Activated CD4-positive, alpha-beta memory T cell treated with anti-CD3 and anti-CD28 coated beads for 36 hours (primary cell): ENCODE measurements around the gene FKBP11. TPM values are rescaled to one million over a fixed set of nuclear protein-coding genes. Genes with fewer than 3 reads are reported as not detected.

Source experiments
- CTCF ChIA-PET: fragments of 350-600 bp; sonication (Branson Sonifier 250); formaldehyde crosslinking; loops from one replicate; lab custom pipeline; 2021; ENCODE audit warnings: antibody characterized with exemption, inconsistent platforms; lab: Charles Lee
- POLR2A ChIA-PET: fragments of 350-600 bp; sonication (Branson Sonifier 250); formaldehyde crosslinking; loops from one replicate; lab custom pipeline; 2021; ENCODE audit warnings: antibody characterized with exemption; lab: Charles Lee
- DNase-seq: peaks from one replicate; pipeline ENCODE4 v3.0.0-alpha.2; 2020
- H3K27ac Mint-ChIP-seq: one replicate; pipeline ENCODE4 v1.8.0; 2021; ENCODE audit warnings: mixed read lengths
- H3K27me3 Mint-ChIP-seq: one replicate; pipeline ENCODE4 v1.8.0; 2021; ENCODE audit warnings: mixed read lengths
- H3K36me3 Mint-ChIP-seq: one replicate; pipeline ENCODE4 v1.8.0; 2021; ENCODE audit warnings: mixed read lengths
- H3K4me1 Mint-ChIP-seq: one replicate; pipeline ENCODE4 v1.8.0; 2021; ENCODE audit warnings: low read depth, mixed read lengths
- H3K4me3 Mint-ChIP-seq: one replicate; pipeline ENCODE4 v1.8.0; 2021; ENCODE audit warnings: mild to moderate bottlenecking, mixed read lengths
- H3K9me3 Mint-ChIP-seq: one replicate; pipeline ENCODE4 v1.8.0; 2021; ENCODE audit warnings: mixed read lengths
- intact Hi-C: fragments of 100-400 bp; cut with micrococcal nuclease; formaldehyde crosslinking; loops from one replicate; pipeline ENCODE4 v1.15.1; 2023
- total RNA-seq, 2 experiments: library from RNA; stranded (reverse); gene quantifications; one replicate each; pipeline ENCODE4 v1.2.3, GENCODE V29; 2021

The FKBP11 gene
- 10 to 100 TPM; 82.0 to 89.0 TPM for total RNA-seq

GRCh38 chr12:48925304-48926011, at the start of gene FKBP11:
Gene FKBP11, minus strand, starts transcription at chr12:48925492. Its CDS starts 64 bp downstream, at chr12:48925428.
- Mint-ChIP-seq H3K27ac (peak within 1 kb of the TSS; percentile 94), H3K4me1 (peaks cover 48% of the 10 kb centered on the region), H3K9me3 (no peaks in the 10 kb centered on the region), H3K27me3 (no peaks in the 10 kb centered on the region), H3K36me3 (peaks cover 33% of the 10 kb centered on the region), H3K4me3 (peak within 1 kb of the TSS; percentile 88)
- ChIA-PET POLR2A (interaction anchor here (0.5 to 3.0 kb wide), 9 partner anchors 7 to 773 kb away, joined by 3 to 10 read pairs (median 5); partner anchors contain the start of genes ARF3, DDN, RHEBL1 and RND1), CTCF (interaction anchor here (0.9 to 7.1 kb wide), 14 partner anchors 9 to 73 kb away, joined by 3 to 58 read pairs (median 6); partner anchors contain the start of genes ARF3 and DDX23)
- intact Hi-C loops = loop anchor here (2.0 kb wide), 2 partner anchors 51 to 69 kb away; no protein-coding TSS in a partner anchor
- DNase-seq = peak; percentile 81

GRCh38 chr12:48973941-48974673, 48.8 kb upstream of the FKBP11 start:
- Mint-ChIP-seq H3K9me3 (no peaks in the 10 kb centered on the region), H3K36me3 (no peaks in the 10 kb centered on the region), H3K4me3 (no peak overlapping the region), H3K4me1 (peaks cover 54% of the 10 kb centered on the region), H3K27me3 (peaks cover 57% of the 10 kb centered on the region), H3K27ac (no peak overlapping the region)
- POLR2A ChIA-PET = no interaction called here
- CTCF ChIA-PET = interaction anchor here (0.6 to 15.5 kb wide), 8 partner anchors 8 to 121 kb away, joined by 3 to 202 read pairs (median 4); partner anchors contain the start of genes ARF3, DDX23 and WNT1
- DNase-seq = peak; percentile 57
- intact Hi-C loops = no loop called here

- POLR2A ChIA-PET = no interaction called here
- intact Hi-C loops = no loop called here
- CTCF ChIA-PET = interaction anchor here (0.6 to 15.5 kb wide), 7 partner anchors 9 to 121 kb away, joined by 3 to 202 read pairs (median 5); partner anchors contain the start of genes ARF3, DDX23 and WNT1
- Mint-ChIP-seq H3K27me3 (peaks cover 52% of the 10 kb centered on the region), H3K27ac (no peak overlapping the region), H3K36me3 (no peaks in the 10 kb centered on the region), H3K4me3 (no peak overlapping the region), H3K9me3 (no peaks in the 10 kb centered on the region), H3K4me1 (peaks cover 52% of the 10 kb centered on the region)
- DNase-seq = no peak
Observed at GRCh38 chr12:48973531-48973930, 48.2 kb upstream of the FKBP11 start.

GRCh38 chr12:48972952-48973483, 47.7 kb upstream of the FKBP11 start:
- Mint-ChIP-seq H3K4me3 (no peak overlapping the region), H3K9me3 (no peaks in the 10 kb centered on the region), H3K27me3 (peaks cover 52% of the 10 kb centered on the region), H3K4me1 (peaks cover 49% of the 10 kb centered on the region), H3K27ac (no peak overlapping the region), H3K36me3 (no peaks in the 10 kb centered on the region)
- ChIA-PET POLR2A (no interaction called here), CTCF (interaction anchor here (1.0 to 15.5 kb wide), 5 partner anchors 9 to 120 kb away, joined by 3 to 202 read pairs (median 5); partner anchors contain the start of genes DDX23 and WNT1)
- intact Hi-C loops = no loop called here
- no peak for DNase-seq

- Mint-ChIP-seq H3K36me3 (no peaks in the 10 kb centered on the region), H3K27ac (no peak overlapping the region), H3K4me3 (no peak overlapping the region), H3K27me3 (peaks cover 47% of the 10 kb centered on the region), H3K9me3 (no peaks in the 10 kb centered on the region), H3K4me1 (peaks cover 44% of the 10 kb centered on the region)
- ChIA-PET POLR2A (interaction anchor here (1.1 kb wide), 1 partner anchor 25 kb away, joined by 3 read pairs; no protein-coding TSS in a partner anchor), CTCF (interaction anchor here (1.6 to 15.5 kb wide), 3 partner anchors 10 to 120 kb away, joined by 5 to 202 read pairs (median 7); partner anchors contain the start of genes DDX23 and WNT1)
- DNase-seq = peak; percentile 68
- intact Hi-C loops = no loop called here
Observed at GRCh38 chr12:48972213-48972951, 47.1 kb upstream of the FKBP11 start.

GRCh38 chr12:48970702-48971334, 45.5 kb upstream of the FKBP11 start:
- POLR2A ChIA-PET = no interaction called here
- Mint-ChIP-seq H3K27me3 (peaks cover 42% of the 10 kb centered on the region), H3K4me1 (peaks cover 37% of the 10 kb centered on the region), H3K4me3 (no peak overlapping the region), H3K27ac (no peak overlapping the region), H3K36me3 (no peaks in the 10 kb centered on the region), H3K9me3 (no peaks in the 10 kb centered on the region)
- CTCF ChIA-PET = interaction anchor here (2.3 to 15.5 kb wide), 3 partner anchors 12 to 118 kb away, joined by 5 to 202 read pairs (median 9); partner anchors contain the start of gene WNT1
- intact Hi-C loops = loop anchor here (1.0 kb wide), 1 partner anchor 14 kb away; the partner anchor contains the start of gene ARF3
- no peak for DNase-seq

GRCh38 chr12:48969833-48970701, 44.8 kb upstream of the FKBP11 start:
- POLR2A ChIA-PET = interaction anchor here (1.0 to 1.5 kb wide), 3 partner anchors 10 to 18 kb away, joined by 3 read pairs; no protein-coding TSS in a partner anchor
- intact Hi-C loops = no loop called here
- no peak overlapping the region for H3K27ac Mint-ChIP-seq

GRCh38 chr12:48969160-48969771, 44.0 kb upstream of the FKBP11 start:
- peaks cover 36% of the 10 kb centered on the region for H3K27me3 Mint-ChIP-seq
- no peak overlapping the region for H3K27ac Mint-ChIP-seq
- H3K4me1 Mint-ChIP-seq = peaks cover 37% of the 10 kb centered on the region
- no peaks in the 10 kb centered on the region for H3K36me3 Mint-ChIP-seq
- no peak for DNase-seq
- ChIA-PET POLR2A (interaction anchor here (1.0 to 1.5 kb wide), 4 partner anchors 10 to 17 kb away, joined by 3 to 6 read pairs (median 3); partner anchors contain the start of gene ARF3), CTCF (interaction anchor here (0.6 to 15.5 kb wide), 8 partner anchors 12 to 624 kb away, joined by 3 to 202 read pairs (median 6); partner anchors contain the start of genes ARF3 and WNT1)
- no peak overlapping the region for H3K4me3 Mint-ChIP-seq
- intact Hi-C loops = no loop called here
- H3K9me3 Mint-ChIP-seq = no peaks in the 10 kb centered on the region

More at GRCh38 chr12:48969833-48970701, 44.8 kb upstream of the FKBP11 start:
- H3K4me3 Mint-ChIP-seq = no peak overlapping the region
- peak; percentile 49 for DNase-seq
- CTCF ChIA-PET = interaction anchor here (1.3 to 15.5 kb wide), 5 partner anchors 12 to 118 kb away, joined by 4 to 202 read pairs (median 7); partner anchors contain the start of gene WNT1
- H3K36me3 Mint-ChIP-seq = no peaks in the 10 kb centered on the region
- H3K27me3 Mint-ChIP-seq = peaks cover 40% of the 10 kb centered on the region
- peaks cover 37% of the 10 kb centered on the region for H3K4me1 Mint-ChIP-seq
- H3K9me3 Mint-ChIP-seq = no peaks in the 10 kb centered on the region

- Mint-ChIP-seq H3K36me3 (no peaks in the 10 kb centered on the region), H3K4me3 (no peak overlapping the region), H3K4me1 (peaks cover 37% of the 10 kb centered on the region), H3K27ac (no peak overlapping the region), H3K27me3 (peaks cover 33% of the 10 kb centered on the region), H3K9me3 (no peaks in the 10 kb centered on the region)
- DNase-seq = no peak
- ChIA-PET POLR2A (interaction anchor here (0.7 to 1.5 kb wide), 3 partner anchors 11 to 116 kb away, joined by 3 to 6 read pairs (median 4); partner anchors contain the start of genes ARF3 and DDX23), CTCF (interaction anchor here (0.8 to 15.5 kb wide), 6 partner anchors 10 to 120 kb away, joined by 3 to 202 read pairs (median 6); partner anchors contain the start of genes ARF3 and WNT1)
- intact Hi-C loops = no loop called here
Observed at GRCh38 chr12:48968467-48968866, 43.2 kb upstream of the FKBP11 start.
